HG02798 (cell line): Measurements from ENCODE around the gene BNC2.

Experiments used
- ATAC-seq: cut with Tn5 transposase; IDR thresholded peaks from one replicate; pipeline ENCODE4 v1.9.1; 2021; ENCODE audit warnings: mild to moderate bottlenecking; ENCODE audit not compliant: unreplicated experiment, poor library complexity

The BNC2 gene

DNA sequence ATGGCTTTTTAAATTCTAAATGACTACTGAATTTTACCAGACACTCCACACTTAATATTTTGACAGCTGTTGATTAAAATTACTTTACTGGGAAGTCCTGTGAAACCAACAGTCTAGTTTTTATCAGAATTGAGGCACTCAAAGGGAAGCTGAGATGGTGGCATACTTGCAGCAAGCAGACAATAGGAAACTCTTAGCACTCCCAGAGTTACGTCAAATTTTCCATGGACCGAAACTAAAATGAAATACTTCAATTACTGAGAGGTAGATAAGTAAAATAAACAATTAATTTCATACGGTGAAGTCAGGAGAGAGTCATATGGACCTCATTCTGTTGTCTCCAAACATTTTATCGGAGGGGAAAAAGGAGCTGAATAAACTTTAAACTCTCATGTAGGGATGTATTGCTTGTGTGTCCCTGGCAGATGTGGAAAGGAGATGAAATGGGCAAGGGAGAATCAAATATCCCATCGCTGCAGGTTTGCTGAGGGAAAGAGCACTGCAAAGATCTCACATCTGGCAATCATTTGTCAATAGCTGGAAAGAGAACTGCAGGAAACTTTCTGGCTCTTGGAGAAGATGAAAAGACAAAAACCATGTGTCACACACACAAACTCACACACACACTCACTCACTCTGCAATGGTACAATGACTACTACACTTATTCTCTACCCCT lies 189.4 kb downstream of the BNC2 start:
- no peak for ATAC-seq

DNA sequence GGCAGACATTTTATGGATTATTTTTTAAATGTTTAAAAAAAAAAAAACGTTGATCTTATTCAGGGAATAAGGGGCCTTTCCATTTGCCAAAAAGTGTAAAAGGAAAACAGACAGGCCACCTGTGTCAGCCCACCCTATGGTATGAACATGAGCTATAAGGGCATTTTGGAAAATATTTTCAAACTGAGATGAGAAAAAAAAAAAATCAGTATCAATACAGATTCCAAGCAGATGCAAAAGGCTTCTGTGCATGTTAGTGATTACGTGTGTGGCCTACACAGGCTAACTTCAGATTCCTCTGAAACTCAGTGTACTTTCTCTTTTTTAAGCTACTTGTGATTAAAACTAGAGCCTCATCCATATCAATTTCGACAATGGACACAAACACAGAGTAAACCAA lies 189.9 kb downstream of the BNC2 start:
- ATAC-seq = no peak

DNA sequence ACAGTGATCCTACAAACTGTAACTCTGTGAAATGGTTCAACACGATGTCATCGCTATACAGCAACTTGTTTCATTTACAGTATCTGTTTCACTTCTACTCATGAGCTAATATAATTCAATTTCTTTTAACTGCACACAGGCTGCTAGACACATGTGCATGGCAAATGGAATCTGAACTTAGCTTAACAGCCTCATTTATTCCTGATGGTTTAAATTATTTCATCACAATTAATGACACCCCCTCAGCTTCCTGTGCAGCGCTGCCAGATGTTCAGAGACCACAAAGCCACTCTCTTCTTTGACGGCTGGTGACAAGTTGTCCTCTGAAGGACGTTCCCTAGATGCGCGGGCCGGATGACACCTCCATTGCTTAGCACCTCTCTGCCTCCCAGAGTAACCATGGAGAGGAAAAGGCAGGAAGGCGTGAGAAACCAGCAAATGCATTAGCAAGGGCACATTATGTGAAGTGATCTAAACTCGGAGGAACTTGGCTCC lies 191.1 kb downstream of the BNC2 start:
- ATAC-seq = no peak

DNA sequence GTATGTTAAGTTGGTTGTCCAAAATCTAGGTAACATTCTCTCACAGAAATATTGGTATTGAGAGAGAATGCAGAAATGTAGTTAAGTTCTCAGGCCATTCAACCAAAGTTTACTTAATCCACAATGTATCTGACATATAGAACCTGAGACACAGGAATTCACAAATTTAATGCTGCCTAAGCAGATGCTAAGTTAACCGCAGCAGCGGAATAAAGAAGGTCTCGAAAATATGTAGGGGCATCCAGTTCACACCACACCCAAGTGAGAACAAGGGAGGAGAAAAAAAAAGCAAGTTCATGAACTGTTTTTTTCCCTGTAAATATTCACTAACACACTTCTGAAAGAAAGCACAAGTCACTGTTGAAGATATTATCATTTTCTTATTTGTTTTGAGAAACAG lies 194.0 kb downstream of the BNC2 start:
- no peak for ATAC-seq

DNA sequence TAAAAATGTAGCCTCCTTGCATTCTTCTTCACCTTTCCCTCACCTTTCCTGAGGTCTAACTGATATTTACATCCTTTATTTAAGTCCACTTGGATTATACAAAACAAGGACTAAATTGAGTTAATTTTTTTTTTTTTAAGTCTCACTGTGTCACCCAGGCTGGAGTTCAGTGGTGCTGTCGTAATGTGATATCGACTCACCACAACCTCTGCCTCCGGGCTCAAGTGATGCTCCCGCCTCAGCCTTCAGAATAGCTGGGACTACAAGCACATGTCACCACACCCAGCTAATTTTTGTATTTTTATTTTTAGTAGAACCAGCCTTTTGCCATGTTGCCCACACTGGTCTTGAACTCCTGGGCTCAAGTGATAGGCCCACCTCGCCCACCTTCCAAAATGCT lies 195.3 kb downstream of the BNC2 start:
- ATAC-seq = no peak

DNA sequence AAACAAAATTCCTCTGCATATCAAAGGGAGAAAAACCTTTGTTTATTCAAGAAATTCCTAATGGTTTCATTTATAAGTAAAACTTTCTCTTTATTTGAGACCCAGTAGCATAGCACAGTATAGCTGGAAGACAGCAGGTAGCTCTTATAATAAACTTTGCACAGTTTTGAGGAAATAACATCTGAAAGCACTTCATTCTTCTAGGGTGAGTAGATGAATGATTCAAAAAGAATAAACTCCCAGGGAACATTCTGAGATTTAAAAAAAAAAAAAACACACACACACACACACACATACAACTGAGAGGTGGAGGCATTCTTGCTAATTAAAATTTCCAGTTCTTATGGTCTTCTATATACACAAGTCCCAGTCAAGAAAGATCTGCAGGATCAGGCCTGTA lies 197.3 kb downstream of the BNC2 start:
- no peak for ATAC-seq

DNA sequence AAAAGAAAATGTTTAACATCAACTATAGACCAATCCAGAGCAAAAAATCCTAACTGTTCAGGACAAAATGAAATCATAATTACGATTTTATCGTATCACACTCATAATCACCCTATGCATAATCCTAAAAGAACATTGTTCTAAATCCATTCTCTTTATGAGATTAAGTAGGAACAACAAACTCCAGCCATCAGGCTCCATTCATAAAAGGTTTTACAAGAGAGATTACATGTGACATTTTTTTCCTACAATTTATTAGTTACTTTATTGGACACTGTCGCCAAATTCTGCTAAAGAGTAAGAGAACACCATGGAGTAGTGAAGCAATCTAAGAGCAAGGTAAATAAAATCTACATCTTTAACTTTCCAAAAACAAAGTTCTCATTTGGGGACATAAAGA lies 198.0 kb downstream of the BNC2 start:
- no peak for ATAC-seq

DNA sequence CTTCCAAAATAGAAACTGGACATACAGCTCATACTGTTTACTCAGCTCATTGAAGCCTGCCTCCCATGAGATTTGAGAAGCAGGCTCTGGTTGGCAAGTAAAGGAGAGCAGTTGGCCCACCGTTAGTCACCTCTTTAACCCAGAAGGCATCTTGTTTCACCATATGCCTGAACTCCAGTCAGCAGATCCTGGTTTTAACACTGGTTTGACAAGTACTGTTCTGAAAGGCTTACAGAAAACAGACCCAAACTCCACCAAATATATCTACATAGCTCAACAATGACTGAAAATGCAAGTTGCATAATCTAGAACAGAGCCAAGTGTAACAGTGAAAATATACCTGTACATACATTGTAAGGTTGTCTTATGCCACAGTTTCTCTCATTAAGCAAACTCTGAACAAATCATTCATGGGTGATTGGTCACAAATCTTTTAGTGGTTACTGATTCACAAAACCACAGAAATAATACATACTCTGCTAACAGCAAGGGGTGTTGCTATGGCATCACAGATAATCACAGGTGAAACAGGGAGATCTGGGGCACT lies 198.8 kb downstream of the BNC2 start:
- no peak for ATAC-seq

DNA sequence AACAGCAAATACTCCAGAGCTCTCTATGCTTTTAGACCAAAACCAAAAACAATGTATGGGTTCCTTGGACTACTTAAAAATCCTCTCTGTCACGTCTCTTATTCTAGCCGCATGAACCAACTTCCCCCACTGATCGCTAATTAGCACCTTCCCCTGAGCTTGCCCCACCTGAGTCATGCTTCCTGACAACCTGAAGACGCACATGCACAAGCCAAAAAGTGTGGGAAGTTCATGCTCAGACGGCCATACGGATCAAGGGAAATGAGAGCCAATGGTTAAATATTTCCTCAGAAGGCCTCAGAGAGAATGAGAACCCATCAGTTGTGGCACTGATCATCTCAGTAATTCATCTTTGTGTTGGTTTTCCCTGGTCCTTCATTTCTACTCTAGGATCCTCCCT lies 199.7 kb downstream of the BNC2 start:
- no peak for ATAC-seq

DNA sequence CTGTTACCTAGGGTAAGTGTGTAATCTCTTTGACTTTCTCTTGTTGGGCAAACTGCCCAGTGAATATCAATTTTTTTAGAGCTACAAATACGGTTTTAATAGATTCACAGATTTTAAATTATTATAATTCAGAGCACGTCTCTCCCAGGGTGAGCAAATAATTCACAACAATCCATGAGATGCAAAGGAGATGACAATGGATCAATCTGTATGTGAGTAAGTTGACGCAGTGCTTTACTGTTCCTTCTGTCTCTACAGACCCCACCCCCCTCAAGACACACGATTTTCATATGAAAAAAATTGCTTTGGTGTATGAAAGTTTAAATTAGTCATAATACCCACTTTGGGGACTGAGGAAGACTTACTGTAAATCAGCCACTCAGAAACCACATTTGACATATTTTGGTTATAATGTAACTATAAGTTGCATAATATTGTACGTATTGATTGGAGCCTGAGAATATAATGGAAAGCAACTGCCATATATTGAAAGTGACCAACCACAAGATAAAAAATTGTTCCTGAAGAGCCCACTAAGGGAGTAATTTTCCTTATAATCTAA lies 201.7 kb downstream of the BNC2 start:
- no peak for ATAC-seq

DNA sequence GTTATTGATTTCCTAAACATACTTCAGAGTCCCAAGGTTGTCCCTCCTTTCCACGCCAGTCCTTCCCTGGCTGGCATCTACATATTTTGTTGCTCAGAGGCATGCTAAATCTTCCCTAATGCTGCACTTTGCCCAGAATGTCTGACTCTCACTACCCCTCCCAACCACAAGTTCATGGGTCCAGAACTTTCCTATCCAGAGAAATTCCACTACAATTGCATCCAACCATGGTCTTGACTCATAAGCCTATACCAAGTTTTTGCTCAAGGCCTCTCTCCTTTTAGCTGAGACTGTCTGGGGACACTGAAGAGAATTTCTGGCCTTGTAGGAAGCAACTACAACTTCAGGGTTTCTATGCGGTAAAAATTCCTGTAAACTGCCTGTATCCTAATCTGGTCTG lies 206.3 kb downstream of the BNC2 start:
- ATAC-seq = no peak

DNA sequence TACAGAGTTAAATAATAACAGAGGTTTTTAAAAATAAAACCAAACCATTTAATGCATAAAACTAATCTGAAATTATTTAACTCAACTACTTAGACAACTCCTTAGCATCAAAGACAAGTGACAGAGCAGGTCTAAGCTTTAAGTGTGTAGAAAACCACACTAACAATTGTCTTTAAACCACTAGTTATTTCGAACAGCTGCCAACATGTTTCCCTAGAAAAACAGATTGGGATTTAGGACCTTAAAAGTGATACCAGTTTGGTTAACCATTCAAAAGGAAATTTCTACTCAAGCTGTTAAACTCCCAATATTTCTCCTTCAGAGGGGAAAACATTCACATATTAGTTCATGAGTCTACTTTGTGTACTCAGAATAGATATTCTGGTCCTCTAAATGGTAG lies 208.7 kb downstream of the BNC2 start:
- ATAC-seq = no peak

DNA sequence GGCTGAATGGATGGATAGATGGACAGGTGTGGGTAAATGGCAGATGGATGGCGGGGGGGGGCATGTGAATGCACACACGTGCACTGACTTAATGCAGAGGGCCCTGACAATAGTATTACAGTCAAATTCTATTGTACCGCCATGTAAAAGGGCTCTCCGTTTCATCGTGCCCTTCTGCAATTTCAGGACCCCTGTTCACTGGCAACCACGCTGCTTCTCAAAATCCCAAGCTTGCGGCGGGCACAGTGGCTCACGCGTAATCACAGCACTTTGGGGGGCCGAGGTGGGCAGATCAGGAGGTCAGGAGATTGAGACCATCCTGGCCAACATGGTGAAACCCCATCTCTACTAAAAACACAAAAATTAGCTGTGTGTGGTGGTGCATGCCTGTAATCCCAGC lies 211.4 kb downstream of the BNC2 start:
- ATAC-seq = no peak

DNA sequence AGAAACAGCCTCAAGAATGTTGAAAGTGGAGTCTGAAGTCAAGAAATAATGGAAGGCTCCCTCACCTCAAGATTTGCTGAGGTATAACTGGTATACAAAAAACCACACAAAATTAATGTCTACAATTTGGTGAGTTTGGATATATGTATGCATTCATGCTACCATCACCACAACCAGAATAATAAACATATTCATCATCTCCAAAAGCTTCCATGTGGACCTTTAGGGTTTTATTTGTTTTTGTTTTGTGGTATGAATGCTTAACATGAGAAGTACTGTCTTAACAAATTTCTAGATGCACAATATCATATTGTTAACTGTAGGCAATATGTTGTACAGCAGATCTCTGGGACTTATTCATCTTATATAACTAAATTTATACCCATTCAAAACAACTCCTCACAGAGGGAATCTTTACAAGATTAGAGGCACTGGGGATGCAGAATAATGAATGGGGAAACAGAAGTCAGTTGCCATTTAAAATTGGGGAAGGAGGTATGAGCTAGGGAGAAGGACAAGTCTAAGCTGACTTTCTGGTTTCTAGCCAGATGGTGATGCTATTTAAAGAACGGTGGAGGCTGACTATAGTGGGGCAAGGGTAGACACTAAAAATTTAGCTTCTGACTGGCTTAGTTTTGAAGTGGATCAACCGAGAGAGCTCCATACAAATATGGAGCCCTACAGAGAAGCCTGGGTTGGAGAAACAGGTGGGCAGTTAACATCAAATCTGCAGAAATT lies 213.9 kb downstream of the BNC2 start:
- no peak for ATAC-seq

DNA sequence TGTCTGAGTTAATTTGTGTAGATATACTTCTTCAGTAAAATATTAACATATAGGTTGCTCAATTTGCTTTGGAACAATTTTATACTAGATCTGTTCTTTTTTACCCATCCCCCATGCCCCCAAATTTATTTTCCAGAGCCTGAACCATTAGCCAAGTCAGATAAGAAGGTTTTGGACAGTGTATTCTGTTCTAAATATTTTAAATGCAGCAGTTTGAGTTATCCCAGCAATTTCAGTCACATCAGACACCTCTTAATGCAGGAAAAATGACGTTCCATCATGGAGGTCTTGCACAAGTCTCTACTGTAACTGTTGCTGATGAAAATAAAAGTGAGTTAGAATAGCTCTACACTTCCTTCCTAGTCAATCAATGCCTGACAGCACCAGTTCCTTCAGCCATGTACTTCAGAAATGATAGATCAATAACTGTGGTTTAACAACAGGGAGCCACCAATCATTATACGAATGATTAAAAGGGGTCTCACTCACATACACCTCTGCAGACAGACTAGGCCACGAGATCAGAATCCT lies 215.8 kb downstream of the BNC2 start:
- ATAC-seq = no peak

DNA sequence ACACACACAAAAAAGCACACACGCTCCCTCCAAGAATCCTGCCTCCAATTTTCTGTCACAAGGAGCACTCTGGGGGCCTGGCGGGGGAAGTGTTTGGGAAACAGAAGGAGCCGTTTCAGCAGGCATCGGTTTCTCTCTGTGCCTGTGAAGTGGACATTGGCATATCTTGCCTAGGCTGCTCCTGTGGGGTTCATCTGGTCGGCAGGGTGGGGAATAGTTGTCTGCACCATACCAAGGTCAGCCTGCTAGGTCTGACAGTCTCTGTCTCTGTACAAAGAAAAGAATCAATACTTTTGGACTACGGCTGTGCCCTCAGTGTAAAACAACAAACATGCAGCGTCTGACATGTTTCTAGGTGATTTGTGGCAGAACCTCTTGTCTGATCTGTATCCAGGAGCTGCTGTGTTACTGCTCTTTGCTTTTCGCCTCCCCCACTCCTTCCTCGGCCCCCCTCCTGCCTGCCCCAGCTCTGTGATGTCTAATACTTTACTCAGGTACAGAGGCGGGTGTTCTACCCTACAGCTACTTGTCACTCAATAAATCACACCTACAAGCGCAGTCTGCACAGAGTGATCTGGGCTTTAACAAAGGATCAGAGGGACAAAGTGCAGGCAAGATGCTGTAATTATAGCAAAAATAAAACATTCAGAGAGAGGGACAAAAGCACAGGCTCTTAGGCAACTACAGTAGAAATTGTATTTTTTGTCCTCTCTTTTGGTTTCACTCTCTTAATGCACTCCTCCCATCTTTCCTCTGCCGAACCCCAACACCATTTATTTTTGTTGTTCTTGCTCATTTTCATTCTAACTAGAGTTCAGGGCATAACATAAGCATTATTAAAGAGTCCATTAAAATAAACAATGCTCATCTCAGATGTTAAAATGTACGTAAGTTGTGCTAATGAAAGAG lies 216.7 kb downstream of the BNC2 start:
- no peak for ATAC-seq

DNA sequence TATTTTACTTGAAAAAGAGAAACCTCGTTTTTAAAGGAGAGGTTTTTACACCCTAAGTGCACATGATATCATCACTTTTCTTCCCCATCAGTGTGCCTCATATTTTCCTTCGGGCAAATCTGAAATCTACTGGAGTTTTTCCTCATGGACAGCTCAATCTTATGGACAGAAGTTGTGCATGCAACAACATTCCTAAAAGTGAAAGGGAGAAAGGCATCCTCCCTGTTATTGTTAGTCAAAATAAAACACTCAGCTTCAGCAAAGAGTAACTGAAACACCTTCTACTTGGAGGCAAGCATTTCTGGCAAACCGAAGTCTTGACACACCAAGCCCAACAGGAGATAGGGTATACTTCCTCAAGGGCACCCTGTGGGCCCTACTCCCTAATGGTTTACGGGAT lies 217.9 kb downstream of the BNC2 start:
- ATAC-seq = no peak

DNA sequence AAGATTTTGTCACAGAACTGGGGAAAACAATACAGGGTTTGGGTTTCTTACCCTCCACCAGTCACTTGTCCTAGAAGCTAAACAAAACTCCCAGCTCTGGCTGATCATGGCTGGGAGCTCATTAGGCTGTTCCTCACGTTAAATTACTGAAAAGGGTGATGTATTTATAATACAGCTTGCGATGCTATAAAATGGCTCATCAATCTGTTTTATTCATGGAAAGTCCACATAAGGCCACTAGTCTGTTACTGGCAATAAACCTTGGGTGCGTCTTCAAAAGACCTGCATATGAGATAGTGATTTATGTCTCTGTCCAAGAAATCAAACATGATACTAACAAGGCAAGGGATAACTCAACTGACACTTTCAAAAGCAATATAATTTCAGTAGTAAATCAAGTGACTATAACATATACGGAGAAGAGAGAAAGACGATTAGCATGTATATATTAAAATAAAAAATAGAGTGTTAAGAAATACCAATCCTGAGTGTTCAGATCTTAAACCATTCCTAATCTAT lies 219.0 kb downstream of the BNC2 start:
- no peak for ATAC-seq

DNA sequence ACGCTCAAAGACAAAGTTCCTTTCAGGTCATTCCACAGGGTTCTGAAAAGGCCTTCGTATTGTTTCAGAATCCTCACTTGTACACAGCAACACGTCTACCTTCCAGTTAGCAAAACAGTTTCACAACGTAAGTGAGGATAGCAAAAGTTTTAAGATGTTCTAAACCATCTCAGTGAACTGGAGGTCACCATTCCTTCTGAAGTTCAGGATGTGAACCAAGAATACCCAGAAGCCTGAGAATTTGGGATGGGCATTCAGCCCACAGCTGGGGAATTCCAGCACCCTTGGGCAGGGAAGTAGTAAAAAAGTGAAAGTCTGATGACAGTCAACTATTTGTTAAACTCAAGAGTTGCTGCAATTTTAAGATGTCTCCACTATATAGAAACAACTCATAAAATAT lies 224.5 kb downstream of the BNC2 start:
- no peak for ATAC-seq
